ENCODE measurements around the gene NEXN.

DNA sequence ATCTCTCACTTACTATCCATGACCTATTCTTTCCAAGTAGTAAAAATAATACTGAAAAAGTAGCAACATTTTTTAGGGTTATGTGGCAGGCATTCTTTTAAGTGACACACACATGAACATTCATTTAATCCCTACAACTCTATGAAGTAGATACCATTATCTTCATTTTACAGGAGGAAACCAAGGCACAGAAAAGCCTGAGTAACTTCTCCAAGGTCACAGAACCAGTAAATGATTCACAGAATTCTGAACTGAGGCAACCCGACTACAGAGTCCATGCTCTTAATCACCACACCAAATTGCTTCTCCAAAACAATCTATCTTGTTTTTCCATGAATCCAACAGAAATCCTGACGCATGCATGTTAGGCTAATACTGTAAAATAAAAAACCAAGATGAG lies 73.0 kb downstream of the NEXN start:
- TF ChIP-seq, protein P1, sequence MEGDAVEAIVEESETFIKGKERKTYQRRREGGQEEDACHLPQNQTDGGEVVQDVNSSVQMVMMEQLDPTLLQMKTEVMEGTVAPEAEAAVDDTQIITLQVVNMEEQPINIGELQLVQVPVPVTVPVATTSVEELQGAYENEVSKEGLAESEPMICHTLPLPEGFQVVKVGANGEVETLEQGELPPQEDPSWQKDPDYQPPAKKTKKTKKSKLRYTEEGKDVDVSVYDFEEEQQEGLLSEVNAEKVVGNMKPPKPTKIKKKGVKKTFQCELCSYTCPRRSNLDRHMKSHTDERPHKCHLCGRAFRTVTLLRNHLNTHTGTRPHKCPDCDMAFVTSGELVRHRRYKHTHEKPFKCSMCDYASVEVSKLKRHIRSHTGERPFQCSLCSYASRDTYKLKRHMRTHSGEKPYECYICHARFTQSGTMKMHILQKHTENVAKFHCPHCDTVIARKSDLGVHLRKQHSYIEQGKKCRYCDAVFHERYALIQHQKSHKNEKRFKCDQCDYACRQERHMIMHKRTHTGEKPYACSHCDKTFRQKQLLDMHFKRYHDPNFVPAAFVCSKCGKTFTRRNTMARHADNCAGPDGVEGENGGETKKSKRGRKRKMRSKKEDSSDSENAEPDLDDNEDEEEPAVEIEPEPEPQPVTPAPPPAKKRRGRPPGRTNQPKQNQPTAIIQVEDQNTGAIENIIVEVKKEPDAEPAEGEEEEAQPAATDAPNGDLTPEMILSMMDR (IDR thresholded peaks at IDR 0.05; ENCODE audit: insufficient read depth, low read length, poor library complexity, severe bottlenecking) = no peak
- no peak for TF ChIP-seq EZH2phosphoT487 (conservative IDR thresholded peaks at IDR 0.05; ENCODE audit: low read length)
